ENCODE measurements around the gene PRKG1.

Gene PRKG1

GRCh38 chr10:52063159-52063558 lies 988.9 kb downstream of the PRKG1 start:
- no peak for DNase-seq (ENCODE audit: low spot score)

GRCh38 chr10:52064084-52064845 lies 990.0 kb downstream of the PRKG1 start:
- no peak for DNase-seq (ENCODE audit: low spot score)

- DNase-seq (ENCODE audit: low spot score): no peak
Observed at GRCh38 chr10:52066383-52066782, 992.1 kb downstream of the PRKG1 start.

DNA sequence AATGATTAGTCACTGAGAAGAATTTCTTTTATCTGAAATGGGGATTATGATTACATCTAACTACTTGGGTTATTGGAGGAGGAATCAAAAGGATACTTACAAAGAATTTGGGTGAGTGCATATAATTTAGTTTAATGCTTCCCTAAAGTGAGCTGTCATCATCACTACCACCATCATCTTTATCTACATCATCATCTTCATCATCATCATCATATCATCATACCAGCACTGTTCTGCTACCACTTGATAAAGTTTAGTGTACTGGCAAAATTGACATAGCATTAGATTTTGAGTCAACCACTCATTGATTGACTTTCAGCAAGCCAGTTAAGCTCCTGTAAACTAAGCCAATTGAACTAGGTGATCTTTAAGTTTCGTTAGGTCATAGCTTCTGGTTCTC lies 994.2 kb downstream of the PRKG1 start:
- DNase-seq (ENCODE audit: low spot score): no peak

- no peak for DNase-seq (ENCODE audit: low spot score)
Observed at GRCh38 chr10:52071814-52072213, 997.5 kb downstream of the PRKG1 start.

DNA sequence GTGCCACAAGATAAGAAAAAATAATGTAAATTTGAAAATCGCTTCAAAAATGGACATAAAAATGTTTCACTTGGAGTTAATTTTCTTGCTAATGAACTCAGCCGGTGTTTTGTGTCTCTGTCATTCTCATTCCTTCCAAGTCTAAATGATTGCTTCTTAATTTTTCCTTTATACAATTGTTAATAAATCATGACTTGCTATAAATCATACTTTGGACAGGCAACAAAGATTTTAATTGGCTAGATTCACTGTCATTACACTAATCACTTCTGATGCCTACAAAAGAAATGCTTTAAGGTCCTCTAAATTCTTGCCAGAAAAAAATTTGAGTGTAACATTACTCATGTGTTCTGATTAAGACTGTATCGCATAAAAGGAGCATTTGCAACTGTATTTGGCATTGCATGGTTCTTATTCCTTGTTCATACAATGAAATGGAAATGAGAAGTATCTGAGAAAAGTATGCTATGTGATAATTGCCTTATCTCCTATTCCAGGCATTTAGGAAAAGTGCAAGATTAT lies 1000.3 kb downstream of the PRKG1 start:
- no peak for DNase-seq (ENCODE audit: low spot score)

GRCh38 chr10:52077814-52078213 lies 1003.5 kb downstream of the PRKG1 start:
- DNase-seq (ENCODE audit: low spot score): no peak

DNA sequence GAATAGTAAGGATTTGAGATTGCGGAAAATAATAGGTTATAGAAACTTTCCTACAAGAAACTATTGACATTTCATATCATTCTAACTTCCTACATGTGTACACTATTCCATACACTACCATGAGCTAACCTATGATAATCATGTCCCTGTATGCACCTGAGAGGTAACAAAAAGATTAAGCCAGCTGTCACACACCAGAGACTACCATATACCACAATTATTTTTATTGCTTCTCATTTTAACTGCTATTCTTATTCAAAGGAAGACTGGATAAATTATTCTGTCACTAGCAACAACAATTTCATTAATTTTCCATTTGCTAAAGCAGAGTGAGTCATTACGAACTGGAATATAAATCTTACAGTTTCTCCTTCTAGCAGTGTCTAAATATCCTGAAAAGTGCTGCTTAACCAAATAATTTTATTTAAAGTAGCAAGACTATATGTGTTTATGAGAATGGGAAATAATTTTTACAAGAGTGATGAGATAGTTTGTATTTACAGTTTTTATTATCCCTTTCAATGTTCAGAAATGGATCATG lies 1004.2 kb downstream of the PRKG1 start:
- DNase-seq (ENCODE audit: low spot score): no peak

- no peak for DNase-seq (ENCODE audit: low spot score)
Observed at GRCh38 chr10:52082307-52082706, 1008.0 kb downstream of the PRKG1 start.

DNA sequence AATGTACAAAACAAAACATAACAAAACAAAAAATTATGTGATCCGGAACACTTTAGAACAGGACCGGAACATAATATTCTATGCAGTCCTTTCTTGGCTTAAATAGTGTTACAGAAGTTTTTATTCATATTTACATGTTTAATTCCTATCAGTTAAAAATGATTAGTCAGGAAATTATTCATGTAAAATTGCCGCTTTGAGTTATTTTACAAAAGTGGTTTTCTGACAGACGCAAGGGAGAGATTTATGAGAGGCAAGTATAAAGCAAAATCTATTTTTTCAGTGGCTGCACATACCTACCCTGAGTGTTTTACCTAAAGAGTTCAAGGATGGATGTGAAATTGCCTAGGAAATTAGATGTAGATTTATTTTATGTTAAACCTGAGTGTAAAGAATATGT lies 1009.1 kb downstream of the PRKG1 start:
- no peak for DNase-seq (ENCODE audit: low spot score)

- no peak for DNase-seq (ENCODE audit: low spot score)
Observed at GRCh38 chr10:52092390-52092789, 1018.1 kb downstream of the PRKG1 start.

DNA sequence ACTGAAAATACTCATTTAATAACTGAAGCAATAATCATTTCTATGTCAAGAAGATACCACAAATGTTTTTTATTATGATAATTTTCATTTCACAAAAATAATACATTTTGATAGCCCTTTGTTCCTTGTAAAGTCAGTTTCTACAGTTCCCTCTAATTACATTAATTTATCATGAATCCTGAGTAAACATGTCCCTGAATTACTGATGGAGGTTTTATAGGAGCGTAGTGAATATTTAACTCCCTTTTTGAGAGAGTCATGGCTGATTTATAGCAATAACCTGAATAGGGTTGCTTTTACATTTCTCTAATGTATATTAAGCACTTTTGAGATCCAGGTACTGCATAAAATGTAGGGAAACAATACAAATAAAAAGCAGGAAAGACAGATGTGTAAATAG lies 1023.8 kb downstream of the PRKG1 start:
- no peak for DNase-seq (ENCODE audit: low spot score)

- no peak for DNase-seq (ENCODE audit: low spot score)
Observed at GRCh38 chr10:52099026-52099600, 1024.8 kb downstream of the PRKG1 start.

DNA sequence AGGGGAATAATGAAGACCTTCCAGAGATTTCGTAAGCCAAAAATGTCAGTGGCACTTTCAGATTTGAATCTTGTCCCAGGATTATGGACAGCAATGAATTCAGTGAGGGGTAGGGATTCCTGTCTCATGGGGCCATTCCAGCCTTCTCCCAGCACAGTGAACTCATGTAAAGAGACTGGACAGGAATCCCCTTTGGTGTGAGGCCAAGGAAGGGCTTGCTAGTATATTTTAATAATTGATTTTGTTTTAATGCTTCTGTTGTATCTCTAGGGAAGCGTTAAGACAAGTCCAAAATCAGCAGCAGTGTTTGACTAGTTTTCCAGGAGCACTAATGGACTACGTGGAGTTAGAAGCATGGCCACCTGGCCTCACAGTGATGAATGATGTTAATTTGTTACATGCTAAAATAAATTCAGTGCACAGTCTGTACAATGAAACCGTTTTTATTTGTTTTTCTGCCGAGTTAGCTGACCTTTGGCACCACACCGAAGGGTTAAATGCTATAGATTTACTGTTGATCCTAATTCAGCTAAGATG lies 1025.8 kb downstream of the PRKG1 start:
- no peak for DNase-seq (ENCODE audit: low spot score)

DNA sequence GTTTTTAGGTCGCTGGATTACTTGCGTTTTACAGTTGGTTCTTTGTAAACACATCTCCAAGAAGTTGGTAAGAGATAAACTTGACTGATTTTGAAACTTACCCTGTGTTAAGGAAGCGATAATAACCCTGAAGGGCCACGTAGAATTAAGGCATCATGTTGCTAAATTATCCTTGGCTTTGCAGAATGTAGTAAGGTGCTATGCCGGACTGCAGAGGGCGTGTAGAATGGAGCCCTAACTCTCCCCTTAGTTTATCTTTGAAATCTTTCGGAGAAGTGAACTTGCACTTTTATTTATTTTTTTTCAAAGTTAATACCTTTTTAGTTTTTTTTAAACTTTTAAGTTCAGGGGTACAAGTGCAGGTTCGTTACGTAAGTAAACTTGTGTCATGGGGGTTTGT lies 1031.0 kb downstream of the PRKG1 start:
- no peak for DNase-seq (ENCODE audit: low spot score)

- DNase-seq (ENCODE audit: low spot score): no peak
Observed at GRCh38 chr10:52106011-52106410, 1031.7 kb downstream of the PRKG1 start.

GRCh38 chr10:52106899-52107298 lies 1032.6 kb downstream of the PRKG1 start:
- DNase-seq (ENCODE audit: low spot score): no peak

DNA sequence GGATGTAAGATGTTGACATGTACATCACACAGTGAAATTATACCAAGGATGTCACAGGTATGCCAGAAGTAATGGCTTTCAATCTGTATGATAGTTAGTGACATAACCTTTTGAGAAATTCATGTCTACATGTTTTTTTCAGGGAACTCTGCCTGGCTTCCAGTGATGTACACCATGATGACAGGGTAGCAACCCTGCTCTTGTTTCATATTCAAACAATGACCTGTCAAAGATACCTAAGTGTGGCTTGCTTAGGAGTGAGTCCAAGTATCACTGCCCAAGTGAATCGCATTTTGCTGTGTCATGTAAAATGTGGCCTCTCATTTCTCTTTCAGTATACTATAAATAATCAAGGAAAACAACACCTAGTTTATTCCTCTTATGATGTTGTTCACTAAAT lies 1033.9 kb downstream of the PRKG1 start:
- DNase-seq (ENCODE audit: low spot score): no peak

DNA sequence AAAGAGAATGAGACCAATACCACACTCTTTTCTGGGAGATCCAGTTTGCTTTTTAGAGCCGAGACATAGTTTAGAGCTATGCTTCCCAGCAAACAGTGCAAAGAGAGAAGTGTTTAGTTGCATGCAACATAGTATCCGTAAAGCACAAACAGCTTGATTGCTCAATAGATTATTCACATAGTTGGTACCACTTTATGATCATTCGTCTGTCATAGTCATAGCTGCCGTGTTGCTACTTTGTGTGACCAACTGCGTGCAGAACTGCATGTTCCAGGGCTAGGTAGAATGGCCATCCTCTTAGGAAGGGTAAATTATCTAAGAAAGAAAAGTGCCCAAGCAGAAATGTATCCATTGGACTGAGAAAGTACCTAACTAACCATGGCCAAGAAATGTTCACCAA lies 1036.3 kb downstream of the PRKG1 start:
- DNase-seq (ENCODE audit: low spot score): no peak

GRCh38 chr10:52111101-52111891 lies 1037.0 kb downstream of the PRKG1 start:
- no peak for DNase-seq (ENCODE audit: low spot score)

DNA sequence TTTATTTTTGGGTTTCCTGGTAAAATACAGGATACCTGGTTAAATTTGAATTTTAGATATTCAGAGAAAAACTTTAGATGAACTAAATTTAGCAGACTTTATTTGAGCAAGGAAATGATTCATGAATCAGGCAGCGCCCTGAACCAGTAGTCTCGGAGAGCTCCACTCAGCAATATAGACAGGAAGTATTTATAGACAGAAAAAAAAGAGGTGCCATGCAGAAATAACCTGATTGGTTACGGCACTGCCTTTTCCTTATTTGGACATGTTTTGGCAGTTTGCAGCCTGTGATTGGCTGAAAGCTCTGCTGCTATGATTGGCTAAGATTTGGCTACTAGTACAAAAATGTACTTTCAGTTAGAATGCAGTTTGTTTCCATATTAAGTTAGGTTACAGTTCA lies 1041.5 kb downstream of the PRKG1 start:
- no peak for DNase-seq (ENCODE audit: low spot score)

- DNase-seq (ENCODE audit: low spot score): no peak
Observed at GRCh38 chr10:52119507-52119906, 1045.2 kb downstream of the PRKG1 start.

All from kidney tubule cell (primary cell).